ENCODE results near the gene GPR152. TPM values are rescaled to one million over a fixed set of nuclear protein-coding genes. Genes with fewer than 3 reads are reported as not detected.

Gene GPR152
- total RNA-seq, 1 experiment from 2014 or later = not detected

DNA sequence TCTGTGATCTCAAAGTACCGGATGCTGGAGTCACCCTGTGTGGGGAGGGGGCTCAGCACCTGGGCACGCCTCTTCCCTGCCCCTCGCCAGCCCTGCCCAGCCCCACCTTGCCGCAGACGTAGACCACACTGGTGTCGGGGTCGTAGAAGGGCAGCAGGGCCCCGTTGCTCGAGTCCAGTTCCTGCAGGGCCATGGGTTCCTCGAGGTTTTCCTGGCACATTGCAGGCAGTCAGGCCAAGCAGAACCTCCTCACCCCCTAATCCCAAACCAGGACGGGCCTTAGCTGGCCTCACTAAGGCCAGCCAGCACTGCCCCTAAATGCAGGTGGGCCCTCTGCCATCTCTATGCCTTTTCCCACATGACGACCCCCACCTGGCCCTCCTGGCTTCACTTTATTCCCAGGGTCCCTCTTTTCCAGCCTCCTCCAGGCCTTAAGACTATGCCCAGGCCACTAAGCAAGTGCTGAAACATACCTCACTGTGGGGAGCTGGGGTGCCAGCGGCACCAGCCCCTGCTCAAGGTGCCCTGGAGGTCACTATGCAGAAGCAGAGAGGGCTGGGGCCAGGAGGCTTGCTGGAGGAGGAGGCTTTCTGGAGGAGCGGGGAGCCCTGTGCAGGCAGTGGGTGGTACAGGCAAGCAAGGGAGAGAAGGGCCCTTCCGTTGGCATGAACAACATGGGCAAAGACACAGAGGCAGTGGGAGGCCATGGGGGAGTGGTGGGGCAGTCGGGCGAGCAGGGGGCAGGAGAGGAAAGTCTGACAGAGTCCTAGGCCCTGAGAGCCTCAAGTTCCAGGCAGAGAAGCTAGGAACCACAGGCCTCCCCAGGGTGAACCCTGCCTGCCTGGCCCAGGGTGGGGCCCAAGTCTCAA lies 12.1 kb downstream of the GPR152 start:
- no TSS peak for BruUV-seq (replicated peaks)
- intact Hi-C loops (cut with micrococcal nuclease) = no loop called here
- DNase-seq (ENCODE audit: low read depth, low spot score) = no peak
- Histone ChIP-seq H3K36me3 (ENCODE audit: control insufficient read depth in 1 of 2, insufficient read depth in 2 of 2, low read length in 2 of 2) (peaks cover 0 to 2% of the 10 kb centered on the region in 2 experiments; a peak in 1 of 4 replicates), H4K20me1 (ENCODE audit: insufficient read depth) (no peaks in the 10 kb centered on the region), H3K9ac (ENCODE audit: low read length) (no peak overlapping the region), H3K4me3 (replicated peaks in 1 of 2; ENCODE audit: low read depth in 1 of 2, low read length in 2 of 2) (no peak overlapping the region), H3K79me2 (ENCODE audit: insufficient read depth, low read length) (peaks cover 7% of the 10 kb centered on the region; the same call in 1 of the 2 replicates), H3K27ac (ENCODE audit: low read depth, low read length) (peak overlapping the region; percentile 26; the same call in 1 of the 2 replicates), H2AFZ (ENCODE audit: low read depth, low read length, poor library complexity, severe bottlenecking) (no peak overlapping the region), H3K9me2 (ENCODE audit: insufficient read depth) (no peaks in the 10 kb centered on the region), H3K9me3 (ENCODE audit: control insufficient read depth in 1 of 2, insufficient read depth in 1 of 2, low read depth in 1 of 2, low read length in 2 of 2) (no peaks in the 10 kb centered on the region), H3K27me3 (ENCODE audit: insufficient read depth, low read length) (no peaks in the 10 kb centered on the region), H3K4me1 (ENCODE audit: control insufficient read depth in 1 of 2, insufficient read depth in 2 of 2, low read length in 2 of 2) (peaks cover 6 to 35% of the 10 kb centered on the region in 2 experiments; a peak in 3 of 4 replicates), H3K4me2 (ENCODE audit: low read length) (no peak overlapping the region)
- ChIA-PET POLR2A (no interaction called here), CTCF (no interaction called here), RAD21 (ENCODE audit: low non-redundant PET in 1 of 2, low total read pairs in 2 of 2, uncharacterized antibody in 2 of 2, unreplicated experiment in 2 of 2) (interaction anchor here in 1 of 2 experiments (0.7 kb wide), 1 partner anchor 155 kb away, joined by 3 read pairs; no protein-coding TSS in a partner anchor)
- ATAC-seq = no peak
- no peak for TF ChIP-seq SP1 (IDR thresholded peaks at IDR 0.05; ENCODE audit: low read depth)

DNA sequence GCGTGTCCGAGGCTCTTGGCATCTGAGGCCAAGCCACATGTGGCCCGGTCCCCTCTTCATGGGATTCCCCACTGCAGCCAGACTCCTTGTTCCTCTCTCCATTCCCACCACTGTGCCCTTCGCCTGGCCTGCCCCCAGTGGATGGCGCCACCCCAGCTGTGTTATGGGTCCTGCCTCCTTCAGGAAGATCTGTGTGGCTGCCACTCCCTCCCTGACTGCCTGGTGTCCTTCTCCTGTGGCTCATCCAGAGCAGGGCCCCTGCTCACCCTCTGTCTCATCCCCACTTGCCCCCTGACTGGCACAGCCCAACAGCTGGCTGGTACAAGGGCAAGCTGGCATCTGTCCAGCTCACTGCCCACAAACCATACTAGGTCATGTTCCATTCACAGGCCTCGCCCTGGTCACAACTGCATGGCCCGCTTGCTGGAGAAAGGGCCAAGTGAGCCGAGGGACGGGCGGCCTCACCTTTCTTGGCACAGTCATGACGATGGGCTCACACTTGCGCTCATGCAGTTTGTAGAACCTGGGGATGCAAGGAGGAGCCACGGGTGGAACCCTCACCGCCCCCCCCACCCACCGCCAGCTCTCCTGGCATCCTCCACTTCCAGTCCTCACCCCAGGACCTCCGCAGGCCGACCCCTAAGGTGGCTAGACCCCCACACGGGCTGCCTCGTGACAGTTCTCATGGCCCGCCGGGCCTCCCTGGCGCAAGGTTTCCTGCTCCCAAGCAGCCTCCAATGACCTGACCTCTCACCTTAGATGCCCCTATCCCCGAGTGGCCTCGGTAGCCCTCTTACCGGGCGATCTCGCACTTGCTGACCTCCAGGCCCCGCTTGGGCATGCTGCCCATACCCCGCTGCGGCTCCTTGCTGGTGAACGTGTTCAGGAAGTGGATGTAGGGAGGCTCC lies 13.0 kb downstream of the GPR152 start:
- peak; percentile 57 for ATAC-seq
- BruUV-seq (replicated peaks) = no TSS peak

More for the DNA sequence above, 13.0 kb downstream of the GPR152 start:
- Histone ChIP-seq H3K4me3 (replicated peaks in 1 of 2; ENCODE audit: low read depth in 1 of 2, low read length in 2 of 2) (no peak overlapping the region), H3K9me3 (ENCODE audit: control insufficient read depth in 1 of 2, insufficient read depth in 1 of 2, low read depth in 1 of 2, low read length in 2 of 2) (no peaks in the 10 kb centered on the region), H3K4me2 (ENCODE audit: low read length) (peak overlapping the region; percentile 9; the same call in 1 of the 2 replicates), H3K36me3 (ENCODE audit: control insufficient read depth in 1 of 2, insufficient read depth in 2 of 2, low read length in 2 of 2) (peaks cover 0 to 2% of the 10 kb centered on the region in 2 experiments; a peak in 1 of 4 replicates), H2AFZ (ENCODE audit: low read depth, low read length, poor library complexity, severe bottlenecking) (no peak overlapping the region), H3K9me2 (ENCODE audit: insufficient read depth) (no peaks in the 10 kb centered on the region), H3K9ac (ENCODE audit: low read length) (no peak overlapping the region), H3K79me2 (ENCODE audit: insufficient read depth, low read length) (peaks cover 7% of the 10 kb centered on the region; the same call in 1 of the 2 replicates), H4K20me1 (ENCODE audit: insufficient read depth) (no peaks in the 10 kb centered on the region), H3K27ac (ENCODE audit: low read depth, low read length) (peak overlapping the region; percentile 15; the same call in 1 of the 2 replicates), H3K27me3 (ENCODE audit: insufficient read depth, low read length) (no peaks in the 10 kb centered on the region), H3K4me1 (ENCODE audit: control insufficient read depth in 1 of 2, insufficient read depth in 2 of 2, low read length in 2 of 2) (peaks cover 6 to 35% of the 10 kb centered on the region in 2 experiments; a peak in 3 of 4 replicates)
- RAD21 ChIA-PET (ENCODE audit: low non-redundant PET in 1 of 2, low total read pairs in 2 of 2, uncharacterized antibody in 2 of 2, unreplicated experiment in 2 of 2) = no interaction called here
- CTCF ChIA-PET = interaction anchor here (1.0 to 1.5 kb wide), 3 partner anchors 11 to 38 kb away, joined by 3 to 5 read pairs (median 4); partner anchors contain the start of genes PPP1CA and RPS6KB2
- TF ChIP-seq, protein P1, sequence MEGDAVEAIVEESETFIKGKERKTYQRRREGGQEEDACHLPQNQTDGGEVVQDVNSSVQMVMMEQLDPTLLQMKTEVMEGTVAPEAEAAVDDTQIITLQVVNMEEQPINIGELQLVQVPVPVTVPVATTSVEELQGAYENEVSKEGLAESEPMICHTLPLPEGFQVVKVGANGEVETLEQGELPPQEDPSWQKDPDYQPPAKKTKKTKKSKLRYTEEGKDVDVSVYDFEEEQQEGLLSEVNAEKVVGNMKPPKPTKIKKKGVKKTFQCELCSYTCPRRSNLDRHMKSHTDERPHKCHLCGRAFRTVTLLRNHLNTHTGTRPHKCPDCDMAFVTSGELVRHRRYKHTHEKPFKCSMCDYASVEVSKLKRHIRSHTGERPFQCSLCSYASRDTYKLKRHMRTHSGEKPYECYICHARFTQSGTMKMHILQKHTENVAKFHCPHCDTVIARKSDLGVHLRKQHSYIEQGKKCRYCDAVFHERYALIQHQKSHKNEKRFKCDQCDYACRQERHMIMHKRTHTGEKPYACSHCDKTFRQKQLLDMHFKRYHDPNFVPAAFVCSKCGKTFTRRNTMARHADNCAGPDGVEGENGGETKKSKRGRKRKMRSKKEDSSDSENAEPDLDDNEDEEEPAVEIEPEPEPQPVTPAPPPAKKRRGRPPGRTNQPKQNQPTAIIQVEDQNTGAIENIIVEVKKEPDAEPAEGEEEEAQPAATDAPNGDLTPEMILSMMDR (IDR thresholded peaks at IDR 0.05 in 2 of 3, conservative IDR thresholded peaks at IDR 0.05 in 1 of 3; ENCODE audit: borderline replicate concordance in 1 of 3, insufficient read depth in 1 of 3, low read depth in 2 of 3, low read length in 2 of 3) = peak; percentile 55 to 61 (median 57); a peak in 4 of 6 replicates
- TF ChIP-seq FOSL1 (IDR thresholded peaks at IDR 0.05; ENCODE audit: low read depth) = no peak
- POLR2A ChIA-PET = interaction anchor here (1.2 kb wide), 1 partner anchor 11 kb away, joined by 3 read pairs; the partner anchor contains the start of gene RPS6KB2
- DNase-seq (ENCODE audit: low read depth, low spot score) = no peak
- intact Hi-C loops (cut with micrococcal nuclease) = no loop called here

Measured in HCT116 (cell line).